ENCODE results near the gene TSC22D1.

DNA sequence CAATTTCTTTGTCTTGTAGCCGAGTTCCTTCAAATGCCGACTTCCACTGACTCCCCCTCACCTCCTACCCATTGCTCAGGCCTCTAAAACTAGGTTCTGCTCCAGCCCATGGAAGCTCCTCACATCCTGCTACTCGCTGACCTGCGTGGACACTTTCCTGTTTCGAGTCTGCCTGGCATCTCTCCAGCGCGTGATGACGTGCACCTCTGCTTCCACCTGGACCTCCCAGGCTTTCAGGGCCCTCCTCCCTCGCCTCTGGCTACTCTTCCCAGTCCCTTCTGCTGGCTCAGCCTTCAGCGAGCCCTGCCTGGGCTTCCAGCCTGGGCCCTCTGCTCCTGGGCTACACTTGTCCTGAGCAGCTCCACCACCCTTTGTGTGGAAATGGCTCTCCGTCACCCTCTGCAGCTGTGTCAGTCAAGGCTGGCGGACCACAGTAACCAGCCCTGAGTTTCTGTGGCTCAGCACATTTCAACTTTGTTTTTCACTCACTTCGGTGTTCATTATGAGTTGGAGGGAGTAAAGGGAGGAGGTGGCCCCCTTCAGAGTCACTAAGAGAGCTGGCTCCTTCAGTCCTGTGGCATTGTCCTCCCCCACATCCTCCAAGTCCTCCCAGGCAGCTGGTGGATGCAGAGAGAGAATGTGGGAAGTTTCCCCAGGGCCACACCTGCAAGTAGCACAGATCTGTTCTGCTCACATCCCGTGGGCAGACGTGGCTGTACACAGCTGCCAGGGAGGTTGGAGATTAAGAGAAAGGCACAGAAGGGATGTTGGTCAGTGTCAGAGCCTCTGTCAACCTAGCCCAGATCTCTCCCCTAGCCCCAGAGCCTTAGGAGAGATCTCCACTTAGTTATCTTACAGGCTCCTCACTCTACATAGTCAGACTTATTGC lies 153.1 kb downstream of the TSC22D1 start:
- TF ChIP-seq, protein P1, sequence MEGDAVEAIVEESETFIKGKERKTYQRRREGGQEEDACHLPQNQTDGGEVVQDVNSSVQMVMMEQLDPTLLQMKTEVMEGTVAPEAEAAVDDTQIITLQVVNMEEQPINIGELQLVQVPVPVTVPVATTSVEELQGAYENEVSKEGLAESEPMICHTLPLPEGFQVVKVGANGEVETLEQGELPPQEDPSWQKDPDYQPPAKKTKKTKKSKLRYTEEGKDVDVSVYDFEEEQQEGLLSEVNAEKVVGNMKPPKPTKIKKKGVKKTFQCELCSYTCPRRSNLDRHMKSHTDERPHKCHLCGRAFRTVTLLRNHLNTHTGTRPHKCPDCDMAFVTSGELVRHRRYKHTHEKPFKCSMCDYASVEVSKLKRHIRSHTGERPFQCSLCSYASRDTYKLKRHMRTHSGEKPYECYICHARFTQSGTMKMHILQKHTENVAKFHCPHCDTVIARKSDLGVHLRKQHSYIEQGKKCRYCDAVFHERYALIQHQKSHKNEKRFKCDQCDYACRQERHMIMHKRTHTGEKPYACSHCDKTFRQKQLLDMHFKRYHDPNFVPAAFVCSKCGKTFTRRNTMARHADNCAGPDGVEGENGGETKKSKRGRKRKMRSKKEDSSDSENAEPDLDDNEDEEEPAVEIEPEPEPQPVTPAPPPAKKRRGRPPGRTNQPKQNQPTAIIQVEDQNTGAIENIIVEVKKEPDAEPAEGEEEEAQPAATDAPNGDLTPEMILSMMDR (conservative IDR thresholded peaks at IDR 0.05; ENCODE audit: low read length): no peak
- no peak for TF ChIP-seq EZH2phosphoT487 (IDR thresholded peaks at IDR 0.05; ENCODE audit: borderline replicate concordance)
